ENCODE data around the gene GHRHR. TPM values are rescaled to one million over a fixed set of nuclear protein-coding genes. Genes with fewer than 3 reads are reported as not detected.

Gene GHRHR
- total and polyA plus RNA-seq, 7 donors: 0.03 to 0.16 TPM; not detected in 5

DNA sequence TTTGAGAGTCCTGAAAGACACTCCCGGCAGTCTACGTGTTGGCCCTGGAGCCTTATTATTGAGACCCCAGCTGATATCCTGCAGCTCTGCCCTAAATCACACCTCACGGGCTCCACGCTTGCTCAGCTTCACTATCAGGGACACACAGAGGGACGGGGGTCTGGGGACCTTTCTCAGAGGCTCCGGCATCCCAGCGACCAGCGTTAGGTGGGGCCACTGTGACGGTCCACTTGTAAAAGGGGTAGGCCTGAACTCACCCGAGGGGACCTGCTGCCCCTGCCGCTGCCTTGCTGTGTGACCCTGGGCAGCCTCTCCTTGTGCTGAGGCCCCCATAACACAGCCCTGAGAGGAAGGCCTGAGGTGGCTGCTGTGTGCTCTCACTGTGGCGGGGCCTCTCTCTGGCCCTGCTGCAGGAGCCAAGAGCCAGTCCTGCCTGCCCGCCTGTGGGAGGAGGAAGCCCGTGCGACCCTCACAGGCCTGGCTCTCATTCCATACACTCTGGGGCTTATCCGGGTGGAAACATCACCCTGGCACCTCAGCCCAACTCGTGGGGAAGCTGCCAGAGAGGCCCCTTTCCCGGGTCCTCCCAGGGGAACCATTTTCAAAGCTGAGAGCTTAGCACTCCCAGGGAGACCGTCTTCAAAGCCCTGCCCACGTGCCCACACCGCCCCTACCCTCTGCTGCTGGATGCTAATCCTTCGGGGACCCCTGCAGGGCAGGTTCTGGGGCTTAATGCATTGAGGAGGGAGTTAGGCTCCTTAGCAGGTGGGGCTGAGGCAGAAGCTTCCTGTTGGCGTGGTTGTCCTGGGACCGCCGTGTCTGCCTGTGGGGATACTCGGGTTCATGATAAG lies 30.4 kb upstream of the GHRHR start:
- intact Hi-C loops (cut with DNase I): loop anchor here in 1 of 2 donors (5.0 kb wide), 1 partner anchor 126 kb away; no protein-coding TSS in a partner anchor
- H3K27ac ChIP-seq: no peak overlapping the region
- no peak overlapping the region for H3K4me3 ChIP-seq
- 82 to 87% (median 84%) methylated on average over 26 of the region's 26 CpGs for WGBS, 3 donors
- TF ChIP-seq, protein P1, sequence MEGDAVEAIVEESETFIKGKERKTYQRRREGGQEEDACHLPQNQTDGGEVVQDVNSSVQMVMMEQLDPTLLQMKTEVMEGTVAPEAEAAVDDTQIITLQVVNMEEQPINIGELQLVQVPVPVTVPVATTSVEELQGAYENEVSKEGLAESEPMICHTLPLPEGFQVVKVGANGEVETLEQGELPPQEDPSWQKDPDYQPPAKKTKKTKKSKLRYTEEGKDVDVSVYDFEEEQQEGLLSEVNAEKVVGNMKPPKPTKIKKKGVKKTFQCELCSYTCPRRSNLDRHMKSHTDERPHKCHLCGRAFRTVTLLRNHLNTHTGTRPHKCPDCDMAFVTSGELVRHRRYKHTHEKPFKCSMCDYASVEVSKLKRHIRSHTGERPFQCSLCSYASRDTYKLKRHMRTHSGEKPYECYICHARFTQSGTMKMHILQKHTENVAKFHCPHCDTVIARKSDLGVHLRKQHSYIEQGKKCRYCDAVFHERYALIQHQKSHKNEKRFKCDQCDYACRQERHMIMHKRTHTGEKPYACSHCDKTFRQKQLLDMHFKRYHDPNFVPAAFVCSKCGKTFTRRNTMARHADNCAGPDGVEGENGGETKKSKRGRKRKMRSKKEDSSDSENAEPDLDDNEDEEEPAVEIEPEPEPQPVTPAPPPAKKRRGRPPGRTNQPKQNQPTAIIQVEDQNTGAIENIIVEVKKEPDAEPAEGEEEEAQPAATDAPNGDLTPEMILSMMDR (IDR thresholded peaks at IDR 0.05): no peak
- H3K36me3 ChIP-seq (ENCODE audit: insufficient read depth in 1 of 2, low read depth in 1 of 2): no peaks in the 10 kb centered on the region
- ATAC-seq (no peak), DNase-seq (no peak)
- no peaks in the 10 kb centered on the region for H3K9me3 ChIP-seq
- H3K4me1 ChIP-seq: peaks cover 19% of the 10 kb centered on the region
- no peaks in the 10 kb centered on the region for H3K27me3 ChIP-seq (ENCODE audit: insufficient read depth in 3 of 3, low read length in 2 of 3)

GRCh38 chr7:30934225-30934624 lies 29.5 kb upstream of the GHRHR start:
- Histone ChIP-seq H3K4me3 (no peak overlapping the region), H3K36me3 (ENCODE audit: insufficient read depth in 1 of 2, low read depth in 1 of 2) (no peaks in the 10 kb centered on the region), H3K27ac (no peak overlapping the region), H3K9me3 (no peaks in the 10 kb centered on the region), H3K4me1 (peaks cover 19% of the 10 kb centered on the region), H3K27me3 (ENCODE audit: insufficient read depth in 3 of 3, low read length in 2 of 3) (no peaks in the 10 kb centered on the region)
- intact Hi-C loops (cut with DNase I): loop anchor here in 1 of 2 donors (5.0 kb wide), 1 partner anchor 127 kb away; no protein-coding TSS in a partner anchor
- TF ChIP-seq, protein P1 (IDR thresholded peaks at IDR 0.05): no peak
- no peak for ATAC-seq
- WGBS, 3 donors: 85 to 93% (median 86%) methylated on average over 5 of the region's 5 CpGs
- DNase-seq: no peak

DNA sequence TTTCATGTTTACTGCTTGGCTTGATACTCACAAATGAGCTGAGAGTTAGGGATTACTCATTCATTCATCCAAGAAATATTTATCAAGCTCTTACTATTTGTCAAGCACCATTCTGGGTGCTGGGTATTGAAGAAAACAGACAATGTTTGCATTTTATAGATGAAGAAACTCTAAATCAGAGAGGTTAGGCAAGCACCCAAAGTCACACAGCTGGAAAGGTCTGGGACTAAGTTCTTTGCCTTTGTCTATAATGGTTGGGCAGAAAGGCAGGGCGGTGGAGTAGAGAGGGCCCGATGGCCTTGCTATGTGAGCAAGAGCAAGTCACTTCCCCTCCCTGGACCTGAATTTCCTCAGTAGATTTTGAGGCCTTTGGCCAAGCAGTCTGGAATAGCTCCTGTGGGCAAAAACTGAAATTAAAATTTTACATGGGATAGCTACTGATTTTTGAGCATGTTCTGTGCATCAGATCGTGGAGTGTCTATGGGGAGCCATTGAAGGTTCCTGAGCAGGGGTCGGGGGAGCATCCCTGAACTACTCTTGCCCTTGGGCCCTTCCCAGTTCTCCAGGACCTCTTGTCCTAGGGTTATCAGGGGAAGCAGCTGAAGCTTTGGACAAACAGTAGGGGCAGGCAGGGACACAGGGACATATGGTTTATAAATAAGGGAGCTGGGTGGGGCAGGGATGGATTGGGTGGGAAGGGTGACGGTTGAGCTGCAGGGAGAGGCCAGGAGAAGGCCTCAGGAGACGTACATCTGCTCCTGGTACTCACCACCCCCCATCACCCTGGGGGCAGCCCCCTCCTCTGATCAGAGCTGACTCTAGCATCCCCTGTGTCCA lies 28.8 kb upstream of the GHRHR start:
- peaks cover 19% of the 10 kb centered on the region for H3K4me1 ChIP-seq
- TF ChIP-seq, protein P1 (IDR thresholded peaks at IDR 0.05): no peak
- WGBS, 3 donors: 75 to 78% (median 76%) methylated on average over 6 of the region's 6 CpGs
- H3K4me3 ChIP-seq: no peak overlapping the region
- H3K36me3 ChIP-seq (ENCODE audit: insufficient read depth in 1 of 2, low read depth in 1 of 2): no peaks in the 10 kb centered on the region
- no peaks in the 10 kb centered on the region for H3K27me3 ChIP-seq (ENCODE audit: insufficient read depth in 3 of 3, low read length in 2 of 3)
- no peak for ATAC-seq
- intact Hi-C loops (cut with DNase I): loop anchor here in 1 of 2 donors (5.0 kb wide), 1 partner anchor 128 kb away; no protein-coding TSS in a partner anchor
- H3K9me3 ChIP-seq: no peaks in the 10 kb centered on the region
- H3K27ac ChIP-seq: no peak overlapping the region
- no peak for DNase-seq

GRCh38 chr7:30935569-30935877 lies 28.2 kb upstream of the GHRHR start:
- H3K36me3 ChIP-seq (ENCODE audit: insufficient read depth in 1 of 2, low read depth in 1 of 2): no peaks in the 10 kb centered on the region
- no peak for ATAC-seq
- TF ChIP-seq, protein P1 (IDR thresholded peaks at IDR 0.05): no peak
- no peak for DNase-seq
- 90 to 94% (median 93%) methylated on average over 3 of the region's 3 CpGs for WGBS, 3 donors
- intact Hi-C loops (cut with DNase I): no loop called here
- H3K4me1 ChIP-seq: peaks cover 16% of the 10 kb centered on the region
- H3K27ac ChIP-seq: no peak overlapping the region
- H3K9me3 ChIP-seq: no peaks in the 10 kb centered on the region
- H3K4me3 ChIP-seq: no peak overlapping the region
- H3K27me3 ChIP-seq (ENCODE audit: insufficient read depth in 3 of 3, low read length in 2 of 3): no peaks in the 10 kb centered on the region
